ENCODE results near the gene LRIT1. TPM values are rescaled to one million over a fixed set of nuclear protein-coding genes. Genes with fewer than 3 reads are reported as not detected.
A peak's percentile ranks its signal among the peaks of the same experiment; 100 is the strongest.

Gene LRIT1
- total RNA-seq, 2 experiments from 2014 or later, result not detected

- no peaks in the 10 kb centered on the region for H3K4me1 Mint-ChIP-seq
- H3K4me3 Mint-ChIP-seq, result no peak overlapping the region
- no peak overlapping the region for H3K27ac Mint-ChIP-seq
- no peak for DNase-seq
- H3K27me3 Mint-ChIP-seq, result peaks cover 10% of the 10 kb centered on the region
- no peaks in the 10 kb centered on the region for H3K9me3 Mint-ChIP-seq
- no peaks in the 10 kb centered on the region for H3K36me3 Mint-ChIP-seq
Measured at GRCh38 chr10:84211566-84211965, 29.8 kb downstream of the LRIT1 start.

- Mint-ChIP-seq H3K27me3 (peaks cover 6% of the 10 kb centered on the region), H3K4me1 (no peaks in the 10 kb centered on the region), H3K4me3 (no peak overlapping the region), H3K9me3 (no peaks in the 10 kb centered on the region), H3K36me3 (no peaks in the 10 kb centered on the region), H3K27ac (no peak overlapping the region)
- no peak for DNase-seq
Measured at GRCh38 chr10:84208023-84208422, 33.3 kb downstream of the LRIT1 start.

- H3K27me3 Mint-ChIP-seq, result peaks cover 6% of the 10 kb centered on the region
- no peak overlapping the region for H3K4me3 Mint-ChIP-seq
- H3K9me3 Mint-ChIP-seq, result no peaks in the 10 kb centered on the region
- no peaks in the 10 kb centered on the region for H3K4me1 Mint-ChIP-seq
- no peak for DNase-seq
- no peak overlapping the region for H3K27ac Mint-ChIP-seq
- H3K36me3 Mint-ChIP-seq, result no peaks in the 10 kb centered on the region
Measured at GRCh38 chr10:84205853-84206525, 35.4 kb downstream of the LRIT1 start.

- Mint-ChIP-seq H3K9me3 (no peaks in the 10 kb centered on the region), H3K27ac (no peak overlapping the region), H3K4me1 (no peaks in the 10 kb centered on the region), H3K36me3 (no peaks in the 10 kb centered on the region), H3K4me3 (no peak overlapping the region), H3K27me3 (peaks cover 6% of the 10 kb centered on the region)
- peak; percentile 59 for DNase-seq
Measured at GRCh38 chr10:84205049-84205852, 36.1 kb downstream of the LRIT1 start.

GRCh38 chr10:84204610-84205009, 36.7 kb downstream of the LRIT1 start:
- no peaks in the 10 kb centered on the region for H3K4me1 Mint-ChIP-seq
- H3K27ac Mint-ChIP-seq, result no peak overlapping the region
- no peak overlapping the region for H3K4me3 Mint-ChIP-seq
- H3K9me3 Mint-ChIP-seq, result no peaks in the 10 kb centered on the region
- no peaks in the 10 kb centered on the region for H3K36me3 Mint-ChIP-seq
- H3K27me3 Mint-ChIP-seq, result peaks cover 6% of the 10 kb centered on the region
- DNase-seq, result no peak

- DNase-seq, result no peak
- Mint-ChIP-seq H3K4me3 (no peak overlapping the region), H3K27me3 (peaks cover 6% of the 10 kb centered on the region), H3K36me3 (no peaks in the 10 kb centered on the region), H3K4me1 (no peaks in the 10 kb centered on the region), H3K9me3 (no peaks in the 10 kb centered on the region), H3K27ac (no peak overlapping the region)
Measured at GRCh38 chr10:84204122-84204521, 37.2 kb downstream of the LRIT1 start.

- no peak for DNase-seq
- H3K27ac Mint-ChIP-seq, result no peak overlapping the region
- H3K9me3 Mint-ChIP-seq, result no peaks in the 10 kb centered on the region
- peaks cover 6% of the 10 kb centered on the region for H3K27me3 Mint-ChIP-seq
- no peaks in the 10 kb centered on the region for H3K4me1 Mint-ChIP-seq
- no peaks in the 10 kb centered on the region for H3K36me3 Mint-ChIP-seq
- no peak overlapping the region for H3K4me3 Mint-ChIP-seq
Measured at GRCh38 chr10:84202349-84202748, 39.0 kb downstream of the LRIT1 start.

- DNase-seq, result no peak
- H3K27ac Mint-ChIP-seq, result no peak overlapping the region
- no peaks in the 10 kb centered on the region for H3K36me3 Mint-ChIP-seq
- no peaks in the 10 kb centered on the region for H3K4me1 Mint-ChIP-seq
- H3K27me3 Mint-ChIP-seq, result peaks cover 1% of the 10 kb centered on the region
- H3K9me3 Mint-ChIP-seq, result no peaks in the 10 kb centered on the region
- H3K4me3 Mint-ChIP-seq, result no peak overlapping the region
Measured at GRCh38 chr10:84201682-84202081, 39.7 kb downstream of the LRIT1 start.

- Mint-ChIP-seq H3K9me3 (no peaks in the 10 kb centered on the region), H3K36me3 (no peaks in the 10 kb centered on the region), H3K4me1 (no peaks in the 10 kb centered on the region), H3K4me3 (no peak overlapping the region), H3K27me3 (peaks cover 5% of the 10 kb centered on the region), H3K27ac (no peak overlapping the region)
- DNase-seq, result no peak
Measured at GRCh38 chr10:84201244-84201606, 40.1 kb downstream of the LRIT1 start.

GRCh38 chr10:84200537-84201243, 40.7 kb downstream of the LRIT1 start:
- H3K9me3 Mint-ChIP-seq, result no peaks in the 10 kb centered on the region
- H3K36me3 Mint-ChIP-seq, result no peaks in the 10 kb centered on the region
- H3K4me3 Mint-ChIP-seq, result no peak overlapping the region
- no peak for DNase-seq
- H3K27me3 Mint-ChIP-seq, result peaks cover 9% of the 10 kb centered on the region
- H3K4me1 Mint-ChIP-seq, result no peaks in the 10 kb centered on the region
- no peak overlapping the region for H3K27ac Mint-ChIP-seq

GRCh38 chr10:84198206-84198915, 43.0 kb downstream of the LRIT1 start:
- Mint-ChIP-seq H3K9me3 (no peaks in the 10 kb centered on the region), H3K36me3 (no peaks in the 10 kb centered on the region), H3K4me1 (peaks cover 2% of the 10 kb centered on the region), H3K4me3 (no peak overlapping the region), H3K27ac (no peak overlapping the region), H3K27me3 (peaks cover 26% of the 10 kb centered on the region)
- DNase-seq, result no peak

GRCh38 chr10:84197643-84198042, 43.7 kb downstream of the LRIT1 start:
- Mint-ChIP-seq H3K36me3 (no peaks in the 10 kb centered on the region), H3K4me3 (no peak overlapping the region), H3K9me3 (no peaks in the 10 kb centered on the region), H3K27ac (no peak overlapping the region), H3K4me1 (peaks cover 2% of the 10 kb centered on the region), H3K27me3 (peaks cover 28% of the 10 kb centered on the region)
- DNase-seq, result no peak

GRCh38 chr10:84196941-84197340, 44.4 kb downstream of the LRIT1 start:
- no peaks in the 10 kb centered on the region for H3K9me3 Mint-ChIP-seq
- no peaks in the 10 kb centered on the region for H3K36me3 Mint-ChIP-seq
- no peak overlapping the region for H3K4me3 Mint-ChIP-seq
- peaks cover 2% of the 10 kb centered on the region for H3K4me1 Mint-ChIP-seq
- peaks cover 28% of the 10 kb centered on the region for H3K27me3 Mint-ChIP-seq
- DNase-seq, result no peak
- no peak overlapping the region for H3K27ac Mint-ChIP-seq

- DNase-seq, result no peak
- Mint-ChIP-seq H3K4me3 (no peak overlapping the region), H3K27ac (no peak overlapping the region), H3K4me1 (peaks cover 7% of the 10 kb centered on the region), H3K36me3 (no peaks in the 10 kb centered on the region), H3K9me3 (no peaks in the 10 kb centered on the region), H3K27me3 (peaks cover 28% of the 10 kb centered on the region)
Measured at GRCh38 chr10:84196083-84196482, 45.3 kb downstream of the LRIT1 start.
